NB4 (cell line): ENCODE results near the gene CDC14B.
A peak's percentile ranks its signal among the peaks of the same experiment; 100 is the strongest.

Experiments used
- DNase-seq: peaks from one replicate; pipeline ENCODE4 v3.0.0; 2010; ENCODE audit warnings: low read depth
- H3K4me3 ChIP-seq: one replicate; pipeline ENCODE4 v1.5.1; 2011; ENCODE audit warnings: mild to moderate bottlenecking, low read depth, low read length, moderate library complexity
- MYC ChIP-seq: IDR thresholded peaks from 2 replicates; pipeline ENCODE4 v1.6.1; 2011; ENCODE audit warnings: low read depth, low read length
- POLR2A ChIP-seq: IDR thresholded peaks from 2 replicates; pipeline ENCODE4 v1.6.1; 2011; ENCODE audit warnings: mild to moderate bottlenecking; ENCODE audit not compliant: insufficient read length; ENCODE audit errors: extremely low read depth
- TF ChIP-seq, protein P1 (sequence below): IDR thresholded peaks from 2 replicates; pipeline ENCODE4 v1.6.1; 2011; ENCODE audit warnings: low read depth, low read length
- TF ChIP-seq, protein P2 (sequence below): IDR thresholded peaks from one replicate; pipeline ENCODE4 v1.5.1; 2012; ENCODE audit warnings: low read depth, low read length

CDC14B gene

DNA sequence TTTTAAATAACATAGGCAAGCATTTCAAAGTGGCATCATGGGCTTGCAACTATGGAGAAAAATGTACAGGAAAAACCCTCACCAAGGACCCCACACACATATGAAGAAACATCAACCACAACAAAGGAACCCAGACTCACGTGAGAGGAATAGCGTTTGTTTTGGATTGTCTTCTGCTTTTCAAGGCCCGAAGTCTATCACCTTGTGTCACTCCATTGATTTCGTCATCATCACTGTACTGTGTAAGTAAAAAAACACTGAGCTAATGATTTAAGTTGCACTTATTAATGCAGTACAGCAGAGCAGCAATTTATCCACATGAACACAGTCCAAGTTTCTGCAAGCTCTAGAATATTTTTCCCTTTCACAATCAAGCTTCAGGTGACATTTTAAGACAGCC is 97.3 kb downstream of the CDC14B start:
- H3K4me3 ChIP-seq, result no peak overlapping the region
- DNase-seq, result peak; percentile 80
- TF ChIP-seq, protein P1, sequence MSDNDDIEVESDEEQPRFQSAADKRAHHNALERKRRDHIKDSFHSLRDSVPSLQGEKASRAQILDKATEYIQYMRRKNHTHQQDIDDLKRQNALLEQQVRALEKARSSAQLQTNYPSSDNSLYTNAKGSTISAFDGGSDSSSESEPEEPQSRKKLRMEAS, result peak; percentile 6; the same call in 1 of the 2 replicates
- no peak for TF ChIP-seq POLR2A
- TF ChIP-seq, protein P2, sequence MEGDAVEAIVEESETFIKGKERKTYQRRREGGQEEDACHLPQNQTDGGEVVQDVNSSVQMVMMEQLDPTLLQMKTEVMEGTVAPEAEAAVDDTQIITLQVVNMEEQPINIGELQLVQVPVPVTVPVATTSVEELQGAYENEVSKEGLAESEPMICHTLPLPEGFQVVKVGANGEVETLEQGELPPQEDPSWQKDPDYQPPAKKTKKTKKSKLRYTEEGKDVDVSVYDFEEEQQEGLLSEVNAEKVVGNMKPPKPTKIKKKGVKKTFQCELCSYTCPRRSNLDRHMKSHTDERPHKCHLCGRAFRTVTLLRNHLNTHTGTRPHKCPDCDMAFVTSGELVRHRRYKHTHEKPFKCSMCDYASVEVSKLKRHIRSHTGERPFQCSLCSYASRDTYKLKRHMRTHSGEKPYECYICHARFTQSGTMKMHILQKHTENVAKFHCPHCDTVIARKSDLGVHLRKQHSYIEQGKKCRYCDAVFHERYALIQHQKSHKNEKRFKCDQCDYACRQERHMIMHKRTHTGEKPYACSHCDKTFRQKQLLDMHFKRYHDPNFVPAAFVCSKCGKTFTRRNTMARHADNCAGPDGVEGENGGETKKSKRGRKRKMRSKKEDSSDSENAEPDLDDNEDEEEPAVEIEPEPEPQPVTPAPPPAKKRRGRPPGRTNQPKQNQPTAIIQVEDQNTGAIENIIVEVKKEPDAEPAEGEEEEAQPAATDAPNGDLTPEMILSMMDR, result no peak
- no peak for TF ChIP-seq MYC

DNA sequence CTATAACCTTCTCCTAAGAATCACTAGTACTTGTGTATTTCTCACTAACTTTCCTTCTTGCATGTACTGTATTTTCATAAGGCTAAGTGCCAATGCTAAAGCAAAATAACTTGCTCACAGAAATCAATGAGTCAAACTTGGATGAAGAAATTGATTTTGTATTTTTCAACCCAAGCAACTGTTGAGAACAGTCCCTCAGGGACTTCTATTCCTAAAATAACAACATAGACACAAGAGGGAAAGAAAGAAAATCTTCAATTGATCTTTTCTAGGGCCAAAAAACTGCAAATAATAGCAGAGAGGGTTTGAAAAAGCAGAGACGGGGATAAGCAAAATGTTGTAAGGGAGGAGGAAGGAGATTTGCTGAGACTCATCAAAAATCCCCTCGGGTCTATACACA is 99.9 kb downstream of the CDC14B start:
- DNase-seq, result no peak
- no peak overlapping the region for H3K4me3 ChIP-seq
- TF ChIP-seq MYC (no peak), POLR2A (no peak)
- TF ChIP-seq, protein P1, result no peak
- TF ChIP-seq, protein P2, result no peak

DNA sequence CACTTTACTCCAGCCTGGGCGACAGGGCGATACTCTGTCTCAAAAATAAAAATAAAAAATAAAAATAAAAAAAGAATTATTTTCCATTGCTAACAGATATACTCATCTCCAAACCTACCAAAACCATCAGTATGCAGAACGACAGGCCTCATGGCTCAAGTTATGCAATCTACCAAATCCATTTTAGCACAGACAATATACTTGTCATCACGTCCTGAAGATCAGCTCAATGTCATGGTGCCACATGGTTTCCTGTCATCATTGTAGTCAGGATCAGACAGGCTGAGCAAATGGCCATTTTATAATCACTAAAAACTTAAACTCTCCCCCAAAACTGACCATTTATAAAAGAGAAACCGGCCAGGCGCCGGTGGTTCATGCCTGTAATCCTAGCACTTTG is 100.5 kb downstream of the CDC14B start:
- no peak for TF ChIP-seq POLR2A
- TF ChIP-seq, protein P1, result no peak; the same call in 1 of the 2 replicates
- TF ChIP-seq, protein P2, result no peak
- H3K4me3 ChIP-seq, result no peak overlapping the region
- DNase-seq, result no peak

DNA sequence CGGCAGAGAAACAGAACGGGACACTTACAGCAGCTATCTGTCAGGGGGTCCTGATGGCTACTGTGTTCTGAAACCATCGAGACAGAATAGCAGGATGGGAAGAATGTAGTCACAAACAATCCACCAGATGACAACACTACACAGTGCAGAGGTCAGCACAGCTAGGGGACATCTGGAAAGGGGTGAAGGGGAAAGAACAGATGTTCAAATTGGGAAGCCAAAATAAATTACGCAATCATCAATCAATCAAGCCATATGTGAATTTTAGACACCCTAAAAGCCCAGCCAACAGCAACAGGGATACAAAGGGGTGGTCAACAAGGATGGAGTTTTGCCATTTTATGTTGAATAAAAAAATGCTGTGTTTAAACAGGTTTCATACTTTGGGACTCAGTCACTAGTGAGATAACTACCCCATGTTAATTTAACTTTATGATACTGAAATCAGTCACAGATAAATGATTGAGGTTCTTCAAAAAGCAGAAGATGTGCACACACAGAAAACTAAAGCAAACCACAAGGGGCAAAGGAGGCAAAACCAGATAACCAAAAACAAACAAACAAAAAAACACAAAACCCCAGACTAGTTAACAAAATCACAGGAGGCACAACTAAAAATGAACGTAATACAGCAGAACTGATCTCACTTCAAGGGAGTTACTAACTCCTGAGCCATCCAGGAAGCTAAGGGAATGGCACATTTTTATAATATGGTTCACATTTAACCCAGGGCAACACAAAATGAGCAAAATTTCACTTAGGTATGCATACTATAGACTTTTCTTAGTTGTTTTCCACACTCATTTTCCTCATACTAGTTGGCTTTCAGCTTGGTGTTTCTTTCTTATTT is 103.8 kb downstream of the CDC14B start:
- no peak overlapping the region for H3K4me3 ChIP-seq
- DNase-seq, result no peak
- TF ChIP-seq, protein P1, result no peak
- TF ChIP-seq, protein P2, result no peak
- no peak for TF ChIP-seq MYC
- TF ChIP-seq POLR2A, result no peak

DNA sequence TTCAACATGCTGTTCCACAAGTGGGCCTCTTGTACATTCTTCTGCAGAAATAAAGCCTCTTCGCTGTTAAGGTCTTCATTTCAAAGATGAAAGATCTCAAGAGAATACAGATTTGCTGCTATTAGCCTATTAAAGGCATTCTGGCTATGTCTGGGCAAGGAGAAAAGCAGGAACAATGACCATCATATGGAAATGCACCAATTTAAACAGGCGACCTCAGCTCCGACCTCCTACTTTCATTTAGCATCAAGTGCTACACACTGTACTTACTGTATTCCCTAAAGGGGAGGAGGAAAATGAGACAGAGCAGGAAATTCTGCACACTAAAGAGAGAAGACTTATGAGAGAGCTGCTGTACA is 104.9 kb downstream of the CDC14B start:
- TF ChIP-seq, protein P1, result no peak
- TF ChIP-seq MYC, result no peak
- no peak for TF ChIP-seq POLR2A
- TF ChIP-seq, protein P2, result no peak
- no peak for DNase-seq
- no peak overlapping the region for H3K4me3 ChIP-seq
